GM12875 (cell line): ENCODE data around the gene CMTM5.

ENCODE experiments used
- H3K4me3 ChIP-seq: one replicate; pipeline ENCODE4 v1.5.1; 2011; ENCODE audit warnings: low read depth, low read length, control low read depth
- CTCF ChIP-seq: IDR thresholded peaks from 2 replicates; pipeline ENCODE4 v1.5.1; 2011; ENCODE audit warnings: low read depth, mild to moderate bottlenecking, control low read depth, inconsistent platforms, low read length, moderate library complexity, borderline replicate concordance; ENCODE audit not compliant: insufficient read depth

CMTM5 gene

GRCh38 chr14:23353433-23353780, 23.4 kb upstream of the CMTM5 start:
- H3K4me3 ChIP-seq, result no peak overlapping the region
- TF ChIP-seq CTCF, result no peak

- TF ChIP-seq CTCF, result no peak
- no peak overlapping the region for H3K4me3 ChIP-seq
These were observed 21.9 kb upstream of the CMTM5 start for GRCh38 chr14:23354990-23355389.

- H3K4me3 ChIP-seq, result no peak overlapping the region
- no peak for TF ChIP-seq CTCF
These were observed 20.9 kb upstream of the CMTM5 start for GRCh38 chr14:23355871-23356435.

GRCh38 chr14:23356662-23357061, 20.2 kb upstream of the CMTM5 start:
- no peak overlapping the region for H3K4me3 ChIP-seq
- TF ChIP-seq CTCF, result no peak

- no peak overlapping the region for H3K4me3 ChIP-seq
- TF ChIP-seq CTCF, result no peak
These were observed 19.6 kb upstream of the CMTM5 start for GRCh38 chr14:23357261-23357660.

- TF ChIP-seq CTCF, result no peak
- H3K4me3 ChIP-seq, result no peak overlapping the region
These were observed 18.8 kb upstream of the CMTM5 start for GRCh38 chr14:23358042-23358441.

GRCh38 chr14:23358553-23359166, 18.2 kb upstream of the CMTM5 start:
- TF ChIP-seq CTCF, result no peak
- H3K4me3 ChIP-seq, result no peak overlapping the region
